DOHH2 (cell line): Measurements from ENCODE around the gene PDK1.

Experiments
- H3F3A ChIP-seq: fragments of 200-600 bp; sonication (generic), shearing (Covaris generic); 2 replicates; pipeline ENCODE4 v1.6.0; 2016; ENCODE audit warnings: antibody characterized with exemption, mild to moderate bottlenecking; ENCODE audit not compliant: control insufficient read depth, insufficient read depth
- H3K27ac ChIP-seq: fragments of 200-600 bp; sonication (generic); 2 replicates; pipeline ENCODE4 v1.5.1; 2014; ENCODE audit warnings: low read depth, mild to moderate bottlenecking, low read length, moderate library complexity
- H3K27me3 ChIP-seq: fragments of 200-600 bp; sonication (generic); 2 replicates; pipeline ENCODE4 v1.6.1; 2014; ENCODE audit warnings: mild to moderate bottlenecking, low read length, mixed read lengths; ENCODE audit not compliant: control insufficient read depth
- H3K36me3 ChIP-seq: fragments of 200-600 bp; sonication (generic); 2 replicates; pipeline ENCODE4 v1.6.1; 2014; ENCODE audit warnings: mild to moderate bottlenecking, low read length, moderate library complexity, mixed read lengths; ENCODE audit not compliant: control insufficient read depth
- H3K4me1 ChIP-seq: fragments of 200-600 bp; sonication (generic); 2 replicates; pipeline ENCODE4 v1.6.1; 2014; ENCODE audit warnings: mild to moderate bottlenecking, low read length, mixed read lengths; ENCODE audit not compliant: control insufficient read depth
- H3K4me2 ChIP-seq: fragments of 200-600 bp; sonication (generic); 2 replicates; pipeline ENCODE4 v1.6.0; 2014; ENCODE audit warnings: mild to moderate bottlenecking, low read length, moderate library complexity
- H3K4me3 ChIP-seq: fragments of 200-600 bp; sonication (generic); 2 replicates; pipeline ENCODE4 v1.5.1; 2014; ENCODE audit warnings: mild to moderate bottlenecking, low read length, mixed read lengths
- H3K79me2 ChIP-seq: fragments of 200-600 bp; sonication (generic); 2 replicates; pipeline ENCODE4 v1.6.1; 2014; ENCODE audit warnings: mild to moderate bottlenecking, low read length, mixed read lengths; ENCODE audit not compliant: control insufficient read depth
- H3K9me2 ChIP-seq: fragments of 200-600 bp; sonication (generic); replicated peaks from 2 replicates; pipeline ENCODE4 v1.6.1; 2014; ENCODE audit warnings: mild to moderate bottlenecking, low read length, mixed read lengths; ENCODE audit not compliant: control insufficient read depth
- H3K9me3 ChIP-seq: fragments of 200-600 bp; sonication (generic); 2 replicates; pipeline ENCODE4 v1.6.1; 2014; ENCODE audit warnings: antibody characterized with exemption, low read length, mixed read lengths; ENCODE audit not compliant: control insufficient read depth, insufficient read depth
- H4K20me1 ChIP-seq: fragments of 200-600 bp; sonication (generic); 2 replicates; pipeline ENCODE4 v1.6.0; 2014; ENCODE audit warnings: low read depth, mild to moderate bottlenecking, antibody characterized with exemption, low read length, moderate library complexity; ENCODE audit not compliant: control insufficient read depth, insufficient read depth
- CTCF ChIP-seq: fragments of 200-600 bp; sonication (generic); IDR thresholded peaks from one replicate; pipeline ENCODE4 v1.5.1; 2014; ENCODE audit warnings: antibody characterized with exemption, mild to moderate bottlenecking, low read depth, low read length; ENCODE audit not compliant: poor library complexity, severe bottlenecking
- EZH2phosphoT487 ChIP-seq: fragments of 200-600 bp; sonication (generic); IDR thresholded peaks from 2 replicates; pipeline ENCODE4 v1.6.1; 2017; ENCODE audit warnings: borderline replicate concordance, mild to moderate bottlenecking, antibody characterized with exemption, low read length, moderate library complexity, mixed read lengths

Gene PDK1

GRCh38 chr2:172600557-172601008 is 44.7 kb downstream of the PDK1 start:
- no peak overlapping the region for H3K27ac ChIP-seq
- TF ChIP-seq EZH2phosphoT487, result no peak
- TF ChIP-seq CTCF, result no peak
- H3K36me3 ChIP-seq, result peaks cover 69% of the 10 kb centered on the region
- no peaks in the 10 kb centered on the region for H4K20me1 ChIP-seq
- H3K4me2 ChIP-seq, result no peak overlapping the region
- no peaks in the 10 kb centered on the region for H3K27me3 ChIP-seq
- H3K9me3 ChIP-seq, result no peaks in the 10 kb centered on the region
- no peaks in the 10 kb centered on the region for H3K4me1 ChIP-seq
- no peaks in the 10 kb centered on the region for H3K79me2 ChIP-seq
- no peaks in the 10 kb centered on the region for H3F3A ChIP-seq
- H3K9me2 ChIP-seq, result no peaks in the 10 kb centered on the region
- H3K4me3 ChIP-seq, result no peak overlapping the region

- no peaks in the 10 kb centered on the region for H3K4me1 ChIP-seq
- H3K27me3 ChIP-seq, result no peaks in the 10 kb centered on the region
- H3K79me2 ChIP-seq, result no peaks in the 10 kb centered on the region
- no peaks in the 10 kb centered on the region for H3K9me2 ChIP-seq
- H3K9me3 ChIP-seq, result no peaks in the 10 kb centered on the region
- no peak for TF ChIP-seq CTCF
- TF ChIP-seq EZH2phosphoT487, result no peak
- H3K27ac ChIP-seq, result no peak overlapping the region
- no peaks in the 10 kb centered on the region for H3F3A ChIP-seq
- H3K4me3 ChIP-seq, result no peak overlapping the region
- no peak overlapping the region for H3K4me2 ChIP-seq
- peaks cover 37% of the 10 kb centered on the region for H3K36me3 ChIP-seq
- no peaks in the 10 kb centered on the region for H4K20me1 ChIP-seq
Observed at GRCh38 chr2:172606285-172606684, 50.4 kb downstream of the PDK1 start.

GRCh38 chr2:172607379-172607928 is 51.6 kb downstream of the PDK1 start:
- H3K27me3 ChIP-seq, result no peaks in the 10 kb centered on the region
- no peaks in the 10 kb centered on the region for H4K20me1 ChIP-seq
- peaks cover 29% of the 10 kb centered on the region for H3K36me3 ChIP-seq
- H3K9me3 ChIP-seq, result no peaks in the 10 kb centered on the region
- no peak for TF ChIP-seq EZH2phosphoT487
- no peak for TF ChIP-seq CTCF
- H3F3A ChIP-seq, result no peaks in the 10 kb centered on the region; the same call in 1 of the 2 replicates
- H3K4me1 ChIP-seq, result no peaks in the 10 kb centered on the region
- no peaks in the 10 kb centered on the region for H3K9me2 ChIP-seq
- no peak overlapping the region for H3K27ac ChIP-seq
- no peak overlapping the region for H3K4me2 ChIP-seq
- H3K79me2 ChIP-seq, result no peaks in the 10 kb centered on the region
- H3K4me3 ChIP-seq, result no peak overlapping the region
